ENCODE measurements around the gene ZNF837. TPM values are rescaled to one million over a fixed set of nuclear protein-coding genes. Genes with fewer than 3 reads are reported as not detected.

Gene ZNF837
- total RNA-seq, 6 experiments from 2014 or later = 0.63 to 1.3 (median 0.75) TPM

- H3K9me3 Mint-ChIP-seq = peaks cover 4% of the 10 kb centered on the region; the same call in 1 of the 2 replicates
- DNase-seq = no peak
- peaks cover 2% of the 10 kb centered on the region for H3K27me3 Mint-ChIP-seq (ENCODE audit: insufficient read depth)
- H3K27ac Mint-ChIP-seq = no peak overlapping the region
- no peak for TF ChIP-seq CTCF (IDR thresholded peaks at IDR 0.05)
- no peaks in the 10 kb centered on the region; the same call in 1 of the 2 replicates for H3K36me3 Mint-ChIP-seq (ENCODE audit: low read depth)
- peaks cover 8% of the 10 kb centered on the region for H3K4me1 Mint-ChIP-seq (ENCODE audit: low read depth)
- no peak overlapping the region for H3K4me3 Mint-ChIP-seq
These were observed 16.7 kb downstream of the ZNF837 start for GRCh38 chr19:58364146-58364545.

GRCh38 chr19:58362272-58362994, 18.4 kb downstream of the ZNF837 start, which contains the start of gene ZNF497:
ZNF497 (minus strand) TSS chr19:58362751; CDS start chr19:58357635, 5,116 bp downstream.
- peaks cover 4% of the 10 kb centered on the region; the same call in 1 of the 2 replicates for H3K9me3 Mint-ChIP-seq
- no peaks in the 10 kb centered on the region; the same call in 1 of the 2 replicates for H3K36me3 Mint-ChIP-seq (ENCODE audit: low read depth)
- peak within 1 kb of the TSS; percentile 99 for H3K4me3 Mint-ChIP-seq
- peaks cover 2% of the 10 kb centered on the region for H3K27me3 Mint-ChIP-seq (ENCODE audit: insufficient read depth)
- peak; percentile 27 for TF ChIP-seq CTCF (IDR thresholded peaks at IDR 0.05)
- H3K27ac Mint-ChIP-seq = peak within 1 kb of the TSS; percentile 100
- H3K4me1 Mint-ChIP-seq (ENCODE audit: low read depth) = peaks cover 8% of the 10 kb centered on the region
- DNase-seq = peak; percentile 94

GRCh38 chr19:58361900-58362271, 18.9 kb downstream of the ZNF837 start:
- Mint-ChIP-seq H3K9me3 (no peaks in the 10 kb centered on the region), H3K4me1 (ENCODE audit: low read depth) (peaks cover 8% of the 10 kb centered on the region), H3K27ac (peak overlapping the region; percentile 100), H3K27me3 (ENCODE audit: insufficient read depth) (peaks cover 2% of the 10 kb centered on the region), H3K4me3 (peak overlapping the region; percentile 99), H3K36me3 (ENCODE audit: low read depth) (no peaks in the 10 kb centered on the region; the same call in 1 of the 2 replicates)
- TF ChIP-seq CTCF (IDR thresholded peaks at IDR 0.05) = no peak
- no peak for DNase-seq

- Mint-ChIP-seq H3K9me3 (no peaks in the 10 kb centered on the region), H3K27me3 (ENCODE audit: insufficient read depth) (peaks cover 2% of the 10 kb centered on the region), H3K4me3 (no peak overlapping the region), H3K4me1 (ENCODE audit: low read depth) (peaks cover 8% of the 10 kb centered on the region), H3K27ac (no peak overlapping the region), H3K36me3 (ENCODE audit: low read depth) (no peaks in the 10 kb centered on the region; the same call in 1 of the 2 replicates)
- no peak for DNase-seq
- TF ChIP-seq CTCF (IDR thresholded peaks at IDR 0.05) = no peak
These were observed 23.2 kb downstream of the ZNF837 start for GRCh38 chr19:58357481-58358145.

GRCh38 chr19:58356766-58357480, 23.9 kb downstream of the ZNF837 start:
- TF ChIP-seq CTCF (IDR thresholded peaks at IDR 0.05) = no peak
- Mint-ChIP-seq H3K9me3 (no peaks in the 10 kb centered on the region), H3K4me1 (ENCODE audit: low read depth) (peaks cover 4% of the 10 kb centered on the region), H3K36me3 (ENCODE audit: low read depth) (peaks cover 7% of the 10 kb centered on the region; the same call in 1 of the 2 replicates), H3K4me3 (no peak overlapping the region), H3K27ac (no peak overlapping the region), H3K27me3 (ENCODE audit: insufficient read depth) (peaks cover 1% of the 10 kb centered on the region)
- no peak for DNase-seq
